ENCODE results near the gene TTC33.

- no peak for TF ChIP-seq CTCF (IDR thresholded peaks at IDR 0.05)
- no peak for TF ChIP-seq POLR2AphosphoS5 (IDR thresholded peaks at IDR 0.05; ENCODE audit: low read depth, low read length)
Observed at GRCh38 chr5:40796487-40796889, 40.7 kb upstream of the TTC33 start.
